Measurements from ENCODE around the gene TBC1D22A.

DNA sequence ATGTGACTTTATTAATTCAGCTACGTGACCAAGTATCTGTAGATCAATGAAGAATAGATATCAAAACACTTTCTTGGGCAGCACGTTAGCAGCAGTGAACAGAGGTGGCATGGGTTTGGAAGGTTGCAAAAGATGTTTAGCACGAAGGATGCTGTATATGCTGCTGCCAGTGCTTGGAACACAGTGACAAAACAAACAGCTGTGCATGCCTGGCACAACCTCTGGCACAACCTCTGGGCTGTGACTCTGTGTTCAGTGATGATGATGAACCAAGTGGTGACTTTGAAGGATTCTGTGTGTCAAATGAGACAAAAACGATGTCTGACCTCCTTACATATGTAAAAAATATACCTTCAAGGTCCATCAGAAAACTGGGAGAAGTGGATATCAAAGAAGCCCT is 104.7 kb downstream of the TBC1D22A start:
- TF ChIP-seq CTCF (IDR thresholded peaks at IDR 0.05 in 4 of 5, conservative IDR thresholded peaks at IDR 0.05 in 1 of 5) (no peak), POLR2A (IDR thresholded peaks at IDR 0.05) (no peak)

Measured in gastrocnemius medialis (tissue), 4 donors.